GM12892 (cell line): ENCODE data around the gene MAP2K5.

Experiments
- POLR2A ChIP-seq: IDR thresholded peaks from 2 replicates; pipeline ENCODE4 v1.6.1; 2011; ENCODE audit warnings: low read depth, low read length, control low read depth
- POLR2AphosphoS5 ChIP-seq: IDR thresholded peaks from 2 replicates; pipeline ENCODE4 v1.6.1; 2011; ENCODE audit warnings: low read depth, low read length, control low read depth

GRCh38 chr15:67808821-67809220, 266.3 kb downstream of the MAP2K5 start:
- TF ChIP-seq POLR2A (no peak), POLR2AphosphoS5 (no peak)
